Measurements from ENCODE around the gene NFE2L1.
"Not testable (repeated sequence)": the region's sequence is repeated elsewhere in the genome, so short reads cannot be mapped to it uniquely, and the experiment has no call there.

- not testable (repeated sequence) for TF ChIP-seq EZH2 (IDR thresholded peaks at IDR 0.05; ENCODE audit: borderline replicate concordance, low read length); CTCF (conservative IDR thresholded peaks at IDR 0.05 in 1 of 2, IDR thresholded peaks at IDR 0.05 in 1 of 2; ENCODE audit: extremely low read depth in 1 of 2, insufficient read depth in 1 of 2, low read depth in 1 of 2, low read length in 2 of 2)
Observed at GRCh38 chr17:48073566-48074094, 25.5 kb downstream of the NFE2L1 start.
